IMR-90 (cell line): ENCODE data around the gene TEK. TPM values are rescaled to one million over a fixed set of nuclear protein-coding genes. Genes with fewer than 3 reads are reported as not detected.
A peak's percentile ranks its signal among the peaks of the same experiment; 100 is the strongest.

Source experiments
- ATAC-seq: fragments of 200-7000 bp; cut with Tn5 transposase; 2 replicates; pipeline ENCODE4 v1.9.1; 2020; ENCODE audit warnings: low read depth, mild to moderate bottlenecking, moderate library complexity
- BruUV-seq: library from RNA; stranded (reverse); fragments of 400-500 nt; replicated peaks from 2 replicates; lab custom pipeline; 2021; lab: Mats Ljungman, UMichigan
- CTCF ChIA-PET: fragments of 300-600 bp; formaldehyde crosslinking; extraction: SDS; loops from one replicate; lab custom pipeline; 2021; ENCODE audit warnings: antibody characterized with exemption; lab: Yijun Ruan, JAX
- POLR2A ChIA-PET: fragments of 300-600 bp; sonication (Branson Sonifier 250); formaldehyde crosslinking; loops from one replicate; lab custom pipeline; 2022; ENCODE audit warnings: antibody characterized with exemption; ENCODE audit not compliant: unreplicated experiment; lab: Charles Lee
- DNase-seq: peaks from one replicate; pipeline ENCODE4 v3.0.0; 2013
- H2AFZ ChIP-seq: replicated peaks from 2 replicates; pipeline ENCODE3; 2013; ENCODE audit warnings: low read length, mild to moderate bottlenecking; ENCODE audit not compliant: poor library complexity
- H2AK5ac ChIP-seq: 2 replicates; pipeline ENCODE4 v1.6.1; 2013; ENCODE audit warnings: low read depth, low read length, inconsistent platforms
- H2AK9ac ChIP-seq: replicated peaks from 2 replicates; pipeline ENCODE3; 2013; ENCODE audit warnings: mild to moderate bottlenecking, low read depth, low read length, moderate library complexity; ENCODE audit not compliant: poor library complexity
- H2BK120ac ChIP-seq: 2 replicates; pipeline ENCODE4 v1.6.1; 2013; ENCODE audit warnings: low read depth, low read length, inconsistent platforms
- H2BK15ac ChIP-seq: 3 replicates; pipeline ENCODE4 v1.6.1; 2013; ENCODE audit warnings: low read depth, low read length, inconsistent platforms
- H2BK20ac ChIP-seq: 2 replicates; pipeline ENCODE4 v1.6.1; 2013; ENCODE audit warnings: low read depth, mild to moderate bottlenecking, inconsistent platforms, low read length, moderate library complexity
- H2BK5ac ChIP-seq: 2 replicates; pipeline ENCODE4 v1.6.1; 2013; ENCODE audit warnings: mild to moderate bottlenecking, low read depth, low read length, inconsistent platforms; ENCODE audit not compliant: poor library complexity, severe bottlenecking
- H3K14ac ChIP-seq: replicated peaks from 2 replicates; pipeline ENCODE4 v1.6.1; 2013; ENCODE audit warnings: low read depth, low read length, inconsistent platforms
- H3K18ac ChIP-seq: 2 replicates; pipeline ENCODE4 v1.6.1; 2013; ENCODE audit warnings: low read depth, low read length, control low read depth
- H3K23ac ChIP-seq: 2 replicates; pipeline ENCODE4 v1.6.1; 2013; ENCODE audit warnings: low read depth, low read length, inconsistent platforms
- H3K27ac ChIP-seq: 2 replicates; pipeline ENCODE4 v1.5.1; 2013; ENCODE audit warnings: mild to moderate bottlenecking, control low read depth, low read length; ENCODE audit not compliant: insufficient read depth
- H3K27me3 ChIP-seq: 2 replicates; pipeline ENCODE4 v1.6.1; 2013; ENCODE audit warnings: low read length; ENCODE audit not compliant: control insufficient read depth, insufficient read depth
- H3K36me3 ChIP-seq: 2 replicates; pipeline ENCODE4 v1.6.1; 2013; ENCODE audit warnings: low read length, mixed read lengths; ENCODE audit not compliant: control insufficient read depth, insufficient read depth
- H3K4ac ChIP-seq: 2 replicates; pipeline ENCODE4 v1.6.1; 2013; ENCODE audit warnings: low read depth, low read length, inconsistent platforms
- H3K4me1 ChIP-seq: 2 replicates; pipeline ENCODE4 v1.6.1; 2013; ENCODE audit warnings: low read length, mixed read lengths; ENCODE audit not compliant: control insufficient read depth, insufficient read depth
- H3K4me2 ChIP-seq: 2 replicates; pipeline ENCODE4 v1.6.1; 2013; ENCODE audit warnings: low read depth, mild to moderate bottlenecking, control low read depth, low read length, moderate library complexity
- H3K4me3 ChIP-seq: 2 replicates; pipeline ENCODE4 v1.5.1; 2013; ENCODE audit warnings: low read depth, mild to moderate bottlenecking, control low read depth, low read length, moderate library complexity; ENCODE audit not compliant: insufficient read depth
- H3K56ac ChIP-seq: 2 replicates; pipeline ENCODE4 v1.6.1; 2013; ENCODE audit warnings: low read length, inconsistent platforms; ENCODE audit not compliant: insufficient read depth; ENCODE audit errors: extremely low read depth
- H3K79me1 ChIP-seq, 2 experiments: 2 replicates each; pipeline ENCODE4 v1.6.1; 2013; ENCODE audit warnings: low read length in 2 of 2, inconsistent platforms in 1 of 2, low read depth in 1 of 2
- H3K9ac ChIP-seq: 2 replicates; pipeline ENCODE4 v1.6.1; 2013; ENCODE audit warnings: low read depth, low read length, control low read depth
- H3K9me1 ChIP-seq: 2 replicates; pipeline ENCODE4 v1.6.1; 2013; ENCODE audit warnings: low read length, inconsistent platforms; ENCODE audit not compliant: insufficient read depth
- H3K9me3 ChIP-seq: 2 replicates; pipeline ENCODE4 v1.6.1; 2013; ENCODE audit warnings: low read length; ENCODE audit not compliant: control insufficient read depth, insufficient read depth
- H4K20me1 ChIP-seq: 2 replicates; pipeline ENCODE4 v1.6.1; 2013; ENCODE audit warnings: low read length, inconsistent platforms; ENCODE audit not compliant: insufficient read depth
- H4K5ac ChIP-seq: 2 replicates; pipeline ENCODE4 v1.6.1; 2013; ENCODE audit warnings: mild to moderate bottlenecking, low read depth, low read length, control low read depth
- H4K8ac ChIP-seq, 2 experiments: 2 replicates each; pipeline ENCODE4 v1.6.1; 2013; ENCODE audit warnings: low read depth in 2 of 2, low read length in 2 of 2, control low read depth in 1 of 2, inconsistent platforms in 1 of 2
- H4K91ac ChIP-seq: 2 replicates; pipeline ENCODE4 v1.6.1; 2013; ENCODE audit warnings: low read depth, low read length, inconsistent platforms; ENCODE audit not compliant: insufficient read depth
- BHLHE40 ChIP-seq: fragments of 150-350 bp; IDR thresholded peaks from 2 replicates; pipeline ENCODE4 v1.6.1; 2016; ENCODE audit warnings: mild to moderate bottlenecking, low read depth, low read length
- CEBPB ChIP-seq: IDR thresholded peaks from 2 replicates; pipeline ENCODE4 v1.6.1; 2012; ENCODE audit warnings: low read depth, low read length, improper control_type of control experiment
- CHD1 ChIP-seq: IDR thresholded peaks from 2 replicates; pipeline ENCODE4 v1.6.1; 2012; ENCODE audit warnings: low read depth, low read length, improper control_type of control experiment
- CTCF ChIP-seq: conservative IDR thresholded peaks from 2 replicates; pipeline ENCODE4 v1.5.1; 2012; ENCODE audit warnings: mild to moderate bottlenecking, low read depth, low read length, improper control_type of control experiment
- ELK1 ChIP-seq: fragments of 150-350 bp; IDR thresholded peaks from 2 replicates; pipeline ENCODE4 v1.6.1; 2016; ENCODE audit warnings: low read depth, mild to moderate bottlenecking, low read length, moderate library complexity, borderline replicate concordance
- FOS ChIP-seq: fragments of 150-350 bp; IDR thresholded peaks from 2 replicates; pipeline ENCODE4 v1.6.1; 2016; ENCODE audit warnings: low read depth, low read length
- MAFK ChIP-seq: IDR thresholded peaks from 2 replicates; pipeline ENCODE4 v1.6.1; 2012; ENCODE audit warnings: low read depth, low read length, improper control_type of control experiment
- MAZ ChIP-seq: IDR thresholded peaks from 2 replicates; pipeline ENCODE4 v1.6.1; 2012; ENCODE audit warnings: low read depth, mild to moderate bottlenecking, low read length, improper control_type of control experiment, moderate library complexity, borderline replicate concordance
- MXI1 ChIP-seq: IDR thresholded peaks from 2 replicates; pipeline ENCODE4 v1.6.1; 2012; ENCODE audit warnings: low read depth, mild to moderate bottlenecking, low read length, moderate library complexity, borderline replicate concordance
- NFE2L2 ChIP-seq: fragments of 150-350 bp; IDR thresholded peaks from 2 replicates; pipeline ENCODE4 v1.6.1; 2016; ENCODE audit warnings: low read depth, mild to moderate bottlenecking, low read length
- POLR2A ChIP-seq: IDR thresholded peaks from 2 replicates; pipeline ENCODE4 v1.6.1; 2012; ENCODE audit warnings: mild to moderate bottlenecking, low read depth, low read length
- RAD21 ChIP-seq: IDR thresholded peaks from 2 replicates; pipeline ENCODE4 v1.6.1; 2012; ENCODE audit warnings: low read length, improper control_type of control experiment
- RCOR1 ChIP-seq: IDR thresholded peaks from 2 replicates; pipeline ENCODE4 v1.6.1; 2012; ENCODE audit warnings: mild to moderate bottlenecking, low read length, improper control_type of control experiment; ENCODE audit not compliant: insufficient replicate concordance
- RFX5 ChIP-seq: IDR thresholded peaks from 2 replicates; pipeline ENCODE4 v1.8.0; 2012; ENCODE audit warnings: low read depth, mild to moderate bottlenecking, low read length, moderate library complexity
- SMC3 ChIP-seq: fragments of 150-350 bp; IDR thresholded peaks from 2 replicates; pipeline ENCODE4 v1.6.1; 2016; ENCODE audit warnings: low read depth, mild to moderate bottlenecking, antibody characterized with exemption, low read length, moderate library complexity
- WGBS, 2 experiments: methylation state at CpG; one replicate each; pipeline versions ENCODE4 v1.1.5 to v1.1.7; 2013; ENCODE audit warnings: missing lambda C conversion rate in 2 of 2; ENCODE audit not compliant: insufficient read length in 1 of 2; ENCODE audit errors: extremely low coverage in 2 of 2; 5-methylcytosine and 5-hydroxymethylcytosine counted together
- dilution Hi-C: fragments of 300-500 bp; cut with HindIII; formaldehyde crosslinking; loops from one replicate; pipeline ENCODE4 v1.14.3; 2018; ENCODE audit warnings: low sequenced_read_pairs; ENCODE audit not compliant: unreplicated experiment
- in situ Hi-C: fragments of 300-500 bp; cut with MboI; formaldehyde crosslinking; loops from 3 replicates; pipeline ENCODE4 v1.14.3; 2019; ENCODE audit warnings: low sequenced_read_pairs, inconsistent platforms, mixed read lengths
- intact Hi-C: fragments of 100-400 bp; cut with micrococcal nuclease; formaldehyde crosslinking; loops from 2 replicates; pipeline ENCODE4 v1.10.0; 2022
- polyA plus RNA-seq, 3 experiments: library from polyadenylated mRNA; depleted of rRNA; stranded (reverse); fragments of >200 nt; gene quantifications; 2 replicates each; pipeline ENCODE4 v1.2.3, GENCODE V29; 2012; ENCODE audit warnings: low replicate concordance in 1 of 3
- total RNA-seq: library from RNA; depleted of rRNA; stranded (reverse); fragments of >200 nt; gene quantifications from 2 replicates; pipeline ENCODE4 v1.2.3, GENCODE V29; 2012
- TF ChIP-seq, protein P1 (sequence below): fragments of 150-350 bp; IDR thresholded peaks from 2 replicates; pipeline ENCODE4 v1.6.1; 2017; ENCODE audit warnings: mild to moderate bottlenecking, antibody characterized with exemption, low read length, low read depth

The TEK gene
- total and polyA plus RNA-seq, 2 of the 4 experiments (the other 2 are of a cell fraction) = 6.3 to 11.7 TPM

DNA sequence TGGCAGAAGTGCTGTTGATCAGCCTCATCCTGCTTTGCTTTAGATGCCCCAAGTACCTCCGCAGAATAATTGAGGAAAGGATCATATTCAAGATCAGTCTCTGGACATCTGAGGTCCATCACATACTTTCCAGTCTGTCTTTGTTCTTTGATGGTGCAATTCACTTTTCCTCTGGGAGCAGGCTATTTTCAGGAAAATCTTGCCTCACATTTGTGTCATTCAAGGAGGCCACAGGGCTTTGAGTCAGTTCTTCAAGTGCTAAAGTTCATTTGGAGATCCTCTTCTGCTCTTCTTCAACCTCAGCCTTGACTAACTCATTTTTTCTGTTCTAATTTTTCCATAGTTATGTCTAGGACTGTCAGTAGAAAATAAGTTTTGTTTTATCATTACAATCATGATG, 169.3 kb downstream of the TEK start:
- no peak overlapping the region for H3K56ac ChIP-seq
- no peak overlapping the region for H2AK5ac ChIP-seq
- H3K18ac ChIP-seq = peak overlapping the region; percentile 28; the same call in 1 of the 2 replicates
- TF ChIP-seq MAFK = no peak
- TF ChIP-seq RCOR1 = no peak
- TF ChIP-seq CEBPB = no peak
- TF ChIP-seq ELK1 = no peak
- TF ChIP-seq RAD21 = no peak
- TF ChIP-seq MXI1 = no peak
- no peak for TF ChIP-seq NFE2L2
- TF ChIP-seq SMC3 = no peak
- no peak for TF ChIP-seq CTCF
- TF ChIP-seq FOS = no peak
- no peak for TF ChIP-seq POLR2A
- no peak for TF ChIP-seq BHLHE40
- no peak for TF ChIP-seq CHD1
- no peak for TF ChIP-seq RFX5
- TF ChIP-seq, protein P1, sequence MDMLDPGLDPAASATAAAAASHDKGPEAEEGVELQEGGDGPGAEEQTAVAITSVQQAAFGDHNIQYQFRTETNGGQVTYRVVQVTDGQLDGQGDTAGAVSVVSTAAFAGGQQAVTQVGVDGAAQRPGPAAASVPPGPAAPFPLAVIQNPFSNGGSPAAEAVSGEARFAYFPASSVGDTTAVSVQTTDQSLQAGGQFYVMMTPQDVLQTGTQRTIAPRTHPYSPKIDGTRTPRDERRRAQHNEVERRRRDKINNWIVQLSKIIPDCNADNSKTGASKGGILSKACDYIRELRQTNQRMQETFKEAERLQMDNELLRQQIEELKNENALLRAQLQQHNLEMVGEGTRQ = no peak
- TF ChIP-seq MAZ = no peak
- H3K4ac ChIP-seq = no peak overlapping the region
- H4K5ac ChIP-seq = no peak overlapping the region
- ChIA-PET POLR2A (no interaction called here), CTCF (no interaction called here)
- dilution Hi-C loops (no loop called here), in situ Hi-C loops (loop anchor here (5.0 to 10.0 kb wide), 2 partner anchors 241 to 534 kb away; no protein-coding TSS in a partner anchor), intact Hi-C loops (loop anchor here (5.0 kb wide), 1 partner anchor 191 kb away; no protein-coding TSS in a partner anchor)
- H3K27ac ChIP-seq = no peak overlapping the region
- H3K4me2 ChIP-seq = no peak overlapping the region
- H2AFZ ChIP-seq = no peak overlapping the region
- H4K20me1 ChIP-seq = no peaks in the 10 kb centered on the region
- H4K91ac ChIP-seq = no peak overlapping the region
- peaks cover 6% of the 10 kb centered on the region for H3K27me3 ChIP-seq
- H3K23ac ChIP-seq = no peak overlapping the region
- BruUV-seq = no TSS peak
- no CpG with 5 or more reads among the region's 1 CpG for WGBS, 2 experiments
- no peaks in the 10 kb centered on the region for H3K9me1 ChIP-seq
- H3K9me3 ChIP-seq = no peaks in the 10 kb centered on the region
- no peak overlapping the region for H3K9ac ChIP-seq
- H3K79me1 ChIP-seq = no peaks in the 10 kb centered on the region
- no peak overlapping the region for H4K8ac ChIP-seq
- H2BK20ac ChIP-seq = no peak overlapping the region
- no peak overlapping the region for H2AK9ac ChIP-seq
- no peak overlapping the region for H2BK120ac ChIP-seq
- peaks cover 4% of the 10 kb centered on the region for H3K4me1 ChIP-seq
- no peak overlapping the region for H3K4me3 ChIP-seq
- H2BK15ac ChIP-seq = no peak overlapping the region
- H3K14ac ChIP-seq = no peak overlapping the region
- ATAC-seq (no peak), DNase-seq (no peak)
- no peak overlapping the region for H2BK5ac ChIP-seq
- no peaks in the 10 kb centered on the region for H3K36me3 ChIP-seq
